ENCODE results near the gene CPLX4.

CPLX4 gene

DNA sequence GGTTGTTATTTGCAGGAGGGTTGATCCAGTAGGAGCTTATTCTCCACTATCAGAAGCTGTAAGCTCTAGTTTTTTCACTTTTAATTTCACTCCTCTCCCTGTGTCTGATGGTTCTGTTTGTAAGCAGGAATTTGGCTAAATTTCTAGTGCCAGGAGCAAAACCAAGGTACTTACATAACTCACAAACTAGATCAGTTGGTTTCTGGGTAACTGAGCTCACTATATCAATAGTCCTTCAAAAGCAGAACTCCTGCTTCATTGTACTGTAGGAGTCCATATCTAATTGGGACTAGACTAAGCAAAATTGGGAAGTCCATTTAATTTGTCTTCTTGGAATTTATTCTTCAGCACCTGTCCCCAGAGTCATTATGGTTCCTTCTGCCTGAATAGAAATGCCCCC, 25.1 kb downstream of the CPLX4 start:
- no peak for DNase-seq
- Mint-ChIP-seq H3K36me3 (ENCODE audit: low read depth) (no peaks in the 10 kb centered on the region), H3K4me3 (no peak overlapping the region), H3K4me1 (ENCODE audit: low read depth) (no peaks in the 10 kb centered on the region), H3K27ac (no peak overlapping the region), H3K9me3 (no peaks in the 10 kb centered on the region), H3K27me3 (peaks cover 49% of the 10 kb centered on the region)

DNA sequence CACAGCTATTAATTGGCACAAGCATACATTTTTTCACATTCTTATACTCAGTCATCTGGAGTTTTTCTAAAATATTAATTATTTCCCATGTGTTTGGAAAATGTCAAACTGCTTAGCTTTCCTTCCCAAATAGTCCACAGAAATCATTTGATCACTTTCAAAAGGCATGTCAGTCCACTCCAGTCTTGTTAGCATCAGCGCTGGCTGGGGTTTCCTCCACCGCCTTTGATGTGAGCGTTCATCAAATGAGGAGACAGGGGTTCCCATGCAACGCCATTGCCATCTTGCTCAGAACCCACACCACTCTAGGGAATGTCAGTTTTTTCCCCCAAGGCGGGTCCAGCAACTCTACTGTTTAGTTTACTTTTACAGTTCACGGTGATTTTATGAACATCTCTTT, 32.1 kb downstream of the CPLX4 start:
- H3K9me3 Mint-ChIP-seq, result no peaks in the 10 kb centered on the region
- no peaks in the 10 kb centered on the region for H3K36me3 Mint-ChIP-seq (ENCODE audit: low read depth)
- H3K27me3 Mint-ChIP-seq, result peaks cover 60% of the 10 kb centered on the region

DNA sequence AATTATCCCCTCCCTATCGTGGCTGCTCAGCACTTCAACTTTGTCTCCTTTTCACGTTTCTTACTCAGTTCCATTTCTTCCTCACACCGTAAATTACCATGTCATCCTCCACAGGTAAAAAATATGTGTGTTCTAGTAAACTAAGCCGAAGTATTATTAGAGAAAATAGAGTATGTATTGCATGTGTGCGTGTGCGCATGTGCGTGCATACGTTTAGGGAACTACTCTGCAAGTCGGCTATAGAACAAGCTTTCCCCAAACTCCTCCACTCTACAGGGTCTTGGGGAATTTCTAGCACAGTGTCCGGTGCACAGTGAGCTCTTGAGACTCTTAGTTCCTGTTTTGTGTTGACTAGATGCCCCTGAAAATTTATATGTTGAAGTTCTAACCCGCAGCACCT, 36.1 kb downstream of the CPLX4 start:
- H3K4me3 Mint-ChIP-seq, result no peak overlapping the region
- H3K27me3 Mint-ChIP-seq, result peaks cover 79% of the 10 kb centered on the region
- no peaks in the 10 kb centered on the region for H3K36me3 Mint-ChIP-seq (ENCODE audit: low read depth)
- no peak overlapping the region for H3K27ac Mint-ChIP-seq
- H3K9me3 Mint-ChIP-seq, result no peaks in the 10 kb centered on the region
- no peak for DNase-seq
- no peaks in the 10 kb centered on the region for H3K4me1 Mint-ChIP-seq (ENCODE audit: low read depth)

More for the DNA sequence above, 32.1 kb downstream of the CPLX4 start:
- H3K4me3 Mint-ChIP-seq, result no peak overlapping the region
- no peak overlapping the region for H3K27ac Mint-ChIP-seq
- no peaks in the 10 kb centered on the region for H3K4me1 Mint-ChIP-seq (ENCODE audit: low read depth)
- no peak for DNase-seq

DNA sequence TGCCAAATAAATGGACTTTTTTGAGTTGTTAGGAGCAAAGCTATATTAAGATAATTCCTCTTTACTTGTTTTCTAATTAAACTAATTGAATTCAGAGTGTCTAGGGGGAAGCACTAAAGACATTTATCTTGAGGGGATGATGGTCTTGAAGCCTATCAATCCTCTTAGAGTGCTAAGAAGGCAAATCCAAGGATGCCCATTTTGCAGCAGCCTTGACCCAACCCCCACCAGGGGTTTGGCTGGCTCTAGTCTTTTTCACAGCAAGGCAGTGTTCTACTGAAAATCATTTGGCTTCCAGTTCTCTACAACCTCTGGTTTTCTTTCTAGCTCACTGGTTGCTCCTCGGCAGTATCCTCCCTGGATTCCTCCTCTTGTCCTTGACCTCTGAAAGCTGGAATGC, 38.7 kb downstream of the CPLX4 start:
- H3K9me3 Mint-ChIP-seq, result no peaks in the 10 kb centered on the region
- peaks cover 80% of the 10 kb centered on the region for H3K27me3 Mint-ChIP-seq
- H3K27ac Mint-ChIP-seq, result no peak overlapping the region
- DNase-seq, result no peak
- no peak overlapping the region for H3K4me3 Mint-ChIP-seq
- peaks cover under 1% of the 10 kb centered on the region for H3K4me1 Mint-ChIP-seq (ENCODE audit: low read depth)
- H3K36me3 Mint-ChIP-seq (ENCODE audit: low read depth), result no peaks in the 10 kb centered on the region

DNA sequence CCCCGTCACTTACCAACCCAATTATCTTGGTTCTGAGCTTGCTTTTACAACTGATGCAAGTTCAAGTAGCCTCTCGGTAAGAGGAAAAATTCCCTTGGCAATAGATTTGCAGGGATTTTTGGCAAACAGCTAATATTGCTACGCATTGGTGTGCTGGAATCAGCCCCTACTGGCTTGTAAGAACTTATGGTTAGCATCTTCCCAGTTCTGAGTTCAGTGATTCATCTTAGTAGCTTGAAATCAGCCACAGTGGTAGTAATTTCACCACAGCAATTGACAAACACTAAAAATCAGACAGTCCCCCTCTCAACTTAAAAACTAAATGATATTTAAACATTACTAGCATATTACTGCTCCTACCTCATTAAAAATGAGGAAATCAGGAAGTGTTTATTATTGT, 39.3 kb downstream of the CPLX4 start:
- no peak overlapping the region for H3K27ac Mint-ChIP-seq
- no peaks in the 10 kb centered on the region for H3K9me3 Mint-ChIP-seq
- no peak overlapping the region for H3K4me3 Mint-ChIP-seq
- H3K27me3 Mint-ChIP-seq, result peaks cover 80% of the 10 kb centered on the region
- H3K36me3 Mint-ChIP-seq (ENCODE audit: low read depth), result no peaks in the 10 kb centered on the region
- no peak for DNase-seq
- peaks cover 2% of the 10 kb centered on the region for H3K4me1 Mint-ChIP-seq (ENCODE audit: low read depth)

DNA sequence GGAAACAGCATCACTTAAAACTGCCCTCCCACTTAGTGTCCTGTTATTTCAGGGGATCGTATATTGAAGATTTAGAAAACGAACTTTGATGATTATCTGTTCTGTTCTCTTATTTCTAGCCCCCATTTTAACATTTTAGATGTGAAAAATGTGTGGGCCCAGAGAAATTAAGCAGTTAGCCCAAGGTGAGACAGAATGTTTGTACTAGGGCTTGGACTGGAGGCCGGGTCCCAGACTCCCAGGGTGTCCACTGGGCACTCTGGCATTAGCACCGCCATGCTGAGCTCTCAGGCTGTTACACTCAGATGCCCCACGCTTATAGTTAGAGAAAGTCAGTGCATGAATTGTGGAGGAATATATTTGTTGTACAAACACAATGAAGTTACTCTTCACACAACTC, 39.7 kb downstream of the CPLX4 start:
- Mint-ChIP-seq H3K36me3 (ENCODE audit: low read depth) (no peaks in the 10 kb centered on the region), H3K4me1 (ENCODE audit: low read depth) (peaks cover 4% of the 10 kb centered on the region), H3K9me3 (no peaks in the 10 kb centered on the region), H3K27ac (no peak overlapping the region), H3K27me3 (peaks cover 81% of the 10 kb centered on the region), H3K4me3 (no peak overlapping the region)
- no peak for DNase-seq

DNA sequence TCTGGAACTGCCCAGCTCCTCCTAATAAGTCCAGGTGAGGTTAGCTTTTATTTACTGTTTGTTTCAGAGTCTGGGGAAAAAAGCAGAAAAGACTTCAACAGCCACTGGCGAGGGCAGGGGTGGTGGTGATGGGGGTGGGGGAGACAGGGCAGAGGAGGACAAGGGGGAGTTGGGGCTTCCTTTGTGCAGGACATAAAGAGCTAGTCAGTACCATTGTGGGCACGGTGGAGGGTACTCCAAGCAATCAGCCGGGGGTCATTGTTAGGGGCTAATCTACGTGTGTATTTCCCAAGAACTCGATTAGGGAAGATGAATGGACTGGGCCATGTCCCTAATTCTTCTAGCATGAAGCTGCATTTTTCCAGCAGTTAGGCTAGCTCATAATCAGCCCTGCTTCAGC, 42.4 kb downstream of the CPLX4 start:
- no peaks in the 10 kb centered on the region for H3K9me3 Mint-ChIP-seq
- DNase-seq, result no peak

DNA sequence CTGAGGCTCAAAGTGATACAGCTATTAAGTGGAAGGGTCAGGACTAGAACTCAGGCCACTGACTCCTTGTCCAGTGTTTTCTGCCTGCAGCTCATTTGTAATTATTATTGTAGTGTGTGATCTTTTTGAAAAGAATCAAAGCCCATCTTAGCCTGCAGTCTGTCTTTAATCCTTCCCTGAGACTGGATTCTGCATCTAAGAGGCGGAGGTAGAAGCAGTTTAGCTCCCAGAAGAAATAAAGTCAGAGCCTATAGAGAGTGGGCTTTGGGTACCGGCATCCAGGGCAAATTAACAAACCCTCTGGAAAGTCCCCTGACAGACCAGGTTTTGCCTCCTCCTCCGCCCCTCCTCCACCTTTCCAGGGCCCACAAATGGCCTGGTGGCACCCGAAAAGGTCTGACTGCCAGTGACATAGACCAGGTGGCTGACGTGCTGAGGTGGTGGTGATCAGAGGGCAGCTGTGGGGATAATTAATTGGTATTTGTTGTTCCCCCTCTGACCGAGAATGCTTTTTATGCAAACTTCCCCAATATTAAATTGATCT, 43.0 kb downstream of the CPLX4 start:
- no peak overlapping the region for H3K27ac Mint-ChIP-seq
- no peak for DNase-seq
- H3K36me3 Mint-ChIP-seq (ENCODE audit: low read depth), result no peaks in the 10 kb centered on the region
- no peak overlapping the region for H3K4me3 Mint-ChIP-seq
- H3K4me1 Mint-ChIP-seq (ENCODE audit: low read depth), result peaks cover 12% of the 10 kb centered on the region
- no peaks in the 10 kb centered on the region for H3K9me3 Mint-ChIP-seq
- peaks cover 78% of the 10 kb centered on the region for H3K27me3 Mint-ChIP-seq

More for the DNA sequence above, 42.4 kb downstream of the CPLX4 start:
- no peaks in the 10 kb centered on the region for H3K36me3 Mint-ChIP-seq (ENCODE audit: low read depth)
- H3K4me1 Mint-ChIP-seq (ENCODE audit: low read depth), result peaks cover 12% of the 10 kb centered on the region
- no peak overlapping the region for H3K4me3 Mint-ChIP-seq
- no peak overlapping the region for H3K27ac Mint-ChIP-seq
- H3K27me3 Mint-ChIP-seq, result peaks cover 78% of the 10 kb centered on the region

DNA sequence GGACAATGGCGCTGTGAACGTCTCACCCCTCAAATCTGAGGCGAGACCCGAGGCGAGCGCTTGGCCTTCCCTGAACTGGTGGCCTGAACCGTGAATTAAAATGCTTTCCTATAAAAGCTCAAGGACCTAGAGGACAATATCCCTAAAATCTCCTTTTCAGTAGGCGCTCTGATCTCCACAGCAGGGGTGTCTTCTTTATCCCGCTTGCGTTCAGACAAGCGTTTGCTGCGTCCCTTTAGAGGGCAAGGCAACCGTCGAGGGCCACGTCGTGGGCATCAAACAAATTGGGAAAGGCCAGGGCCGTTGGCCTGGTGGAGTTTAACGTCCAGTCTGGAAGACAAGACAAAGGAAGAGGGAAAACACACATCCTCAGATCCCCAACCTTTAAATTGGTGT, 43.9 kb downstream of the CPLX4 start:
- DNase-seq, result no peak
- Mint-ChIP-seq H3K4me1 (ENCODE audit: low read depth) (peaks cover 15% of the 10 kb centered on the region), H3K27ac (no peak overlapping the region), H3K36me3 (ENCODE audit: low read depth) (no peaks in the 10 kb centered on the region), H3K9me3 (no peaks in the 10 kb centered on the region), H3K27me3 (peaks cover 82% of the 10 kb centered on the region), H3K4me3 (no peak overlapping the region)

DNA sequence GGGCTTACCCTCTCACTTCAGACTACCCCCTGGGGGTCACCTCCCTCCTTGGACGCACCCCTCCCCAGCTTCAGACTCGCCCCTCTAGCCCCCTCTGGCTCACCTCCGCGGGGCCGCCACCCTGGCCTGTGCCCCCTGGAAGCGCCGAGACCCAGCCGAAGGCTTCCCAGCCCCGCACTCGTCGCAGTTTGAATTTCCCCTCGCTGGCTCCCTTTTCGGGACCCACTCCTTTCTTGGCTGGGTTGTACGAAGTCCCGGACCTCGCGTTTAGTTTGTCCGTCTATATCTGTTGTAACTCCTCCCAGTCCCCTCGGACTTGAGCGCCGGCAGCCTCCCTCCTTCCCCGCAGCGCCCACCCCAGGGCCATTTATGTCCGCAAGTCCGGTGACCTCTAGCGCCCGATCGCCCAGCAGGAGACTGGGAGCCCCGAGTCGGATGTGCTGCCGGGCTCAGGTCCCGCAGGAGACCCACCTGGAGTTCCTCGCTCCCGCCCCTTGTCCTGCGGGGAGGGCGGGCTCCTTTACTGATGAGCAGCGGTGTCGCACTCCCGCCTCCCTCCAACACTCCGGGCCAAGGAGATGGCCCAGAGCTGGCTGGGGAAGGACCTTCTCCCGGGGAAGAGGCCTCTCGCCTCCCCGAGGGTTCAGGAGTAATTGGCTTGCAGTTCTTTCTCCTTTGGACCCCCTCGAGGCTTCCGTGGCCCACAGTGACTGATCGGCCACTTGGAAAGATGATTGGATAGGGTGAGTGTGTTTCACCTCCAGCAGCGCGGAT, 44.5 kb downstream of the CPLX4 start:
- no peak for DNase-seq

DNA sequence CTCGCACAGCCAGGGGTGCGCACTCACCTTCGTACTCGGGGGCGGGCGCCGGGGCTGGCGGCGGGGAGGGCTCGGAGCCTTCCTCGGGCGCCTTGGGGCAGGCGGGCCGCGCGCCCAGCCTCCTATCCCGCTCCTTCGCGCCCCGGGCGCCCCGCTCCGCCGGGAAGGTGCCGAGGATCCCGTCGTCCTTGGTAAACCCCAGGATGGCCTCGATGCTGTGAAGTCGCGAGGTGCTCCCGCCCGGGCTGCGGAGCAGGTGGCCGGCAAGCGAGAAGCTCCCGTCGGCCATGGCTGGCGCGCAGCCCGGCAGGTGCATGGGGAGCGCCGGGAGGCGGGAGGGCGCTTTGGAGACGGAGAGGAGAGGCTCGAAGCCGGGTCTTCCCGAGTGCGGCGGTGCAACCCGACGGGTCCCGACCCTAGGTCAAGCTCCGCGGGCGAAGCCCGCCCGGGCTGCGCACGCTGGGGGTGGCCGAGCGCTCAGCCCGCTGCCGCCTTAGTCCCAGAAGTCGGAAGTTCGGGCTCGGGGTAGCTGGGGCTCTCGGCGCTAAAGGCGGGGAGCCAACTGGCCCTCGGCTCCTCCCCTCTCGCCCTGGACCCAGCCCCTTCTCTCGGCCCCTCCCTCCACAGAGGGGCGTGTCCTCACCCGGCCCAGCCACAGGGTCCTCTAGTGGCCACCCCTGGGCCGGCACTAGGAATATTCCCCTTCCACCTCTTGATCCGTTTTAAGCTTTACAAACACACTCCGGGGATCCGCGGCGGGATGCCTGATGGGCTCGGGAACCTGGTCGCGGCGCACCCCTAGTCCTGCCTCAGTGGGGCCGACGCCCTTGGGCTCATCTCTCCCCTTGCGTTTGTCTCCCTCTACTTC, 45.3 kb downstream of the CPLX4 start, which contains the start of gene RAX:
TSS of gene RAX (minus strand) at position 564 of the 868 bp plus-strand sequence. CDS start at position 316, 248 bp downstream.
- peak within 1 kb of the TSS; percentile 20 for H3K4me3 Mint-ChIP-seq
- H3K27me3 Mint-ChIP-seq, result peaks cover 82% of the 10 kb centered on the region
- H3K4me1 Mint-ChIP-seq (ENCODE audit: low read depth), result peaks cover 26% of the 10 kb centered on the region
- DNase-seq, result peak; percentile 54
- H3K36me3 Mint-ChIP-seq (ENCODE audit: low read depth), result no peaks in the 10 kb centered on the region
- H3K27ac Mint-ChIP-seq, result no peak within 1 kb of the TSS
- no peaks in the 10 kb centered on the region for H3K9me3 Mint-ChIP-seq

More for the DNA sequence above, 44.5 kb downstream of the CPLX4 start:
- peaks cover 81% of the 10 kb centered on the region for H3K27me3 Mint-ChIP-seq
- no peaks in the 10 kb centered on the region for H3K36me3 Mint-ChIP-seq (ENCODE audit: low read depth)
- H3K4me1 Mint-ChIP-seq (ENCODE audit: low read depth), result peaks cover 18% of the 10 kb centered on the region
- H3K27ac Mint-ChIP-seq, result no peak overlapping the region
- no peaks in the 10 kb centered on the region for H3K9me3 Mint-ChIP-seq
- peak overlapping the region; percentile 20 for H3K4me3 Mint-ChIP-seq

DNA sequence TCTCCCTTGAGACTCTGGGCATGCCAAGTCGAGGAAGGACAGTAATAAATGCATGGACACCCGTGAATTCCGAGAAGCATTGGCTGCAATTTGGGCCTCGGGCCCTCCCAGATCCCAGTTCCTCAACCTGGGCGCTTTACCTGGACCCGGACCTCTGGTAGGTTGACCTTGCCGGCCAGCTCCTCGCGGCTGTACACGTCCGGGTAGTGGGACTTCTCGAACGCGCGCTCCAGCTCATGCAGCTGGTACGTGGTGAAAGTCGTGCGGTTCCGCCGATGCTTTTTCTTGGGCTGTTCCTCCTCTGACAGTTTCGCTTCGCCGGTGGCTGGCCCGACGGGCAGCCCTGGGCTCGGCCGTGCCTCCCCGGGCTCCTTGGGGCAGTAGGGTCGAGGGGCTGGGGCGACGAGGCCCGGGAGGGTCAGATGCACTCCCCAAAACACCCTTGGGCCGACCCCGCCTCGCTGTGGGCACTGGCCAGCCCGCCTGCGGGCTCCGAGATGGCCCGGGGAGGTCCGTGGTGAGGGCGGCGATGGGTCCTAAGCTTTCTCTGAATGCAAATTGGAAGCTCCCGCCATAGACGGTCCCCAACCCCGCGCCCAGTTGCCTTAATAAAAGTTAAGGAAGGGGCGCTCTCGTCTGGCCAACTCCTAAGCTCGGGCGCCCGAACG, 46.1 kb downstream of the CPLX4 start:
- Mint-ChIP-seq H3K27ac (no peak overlapping the region), H3K4me1 (ENCODE audit: low read depth) (peaks cover 30% of the 10 kb centered on the region), H3K4me3 (no peak overlapping the region), H3K9me3 (no peaks in the 10 kb centered on the region), H3K27me3 (peaks cover 84% of the 10 kb centered on the region), H3K36me3 (ENCODE audit: low read depth) (no peaks in the 10 kb centered on the region)
- DNase-seq, result no peak

DNA sequence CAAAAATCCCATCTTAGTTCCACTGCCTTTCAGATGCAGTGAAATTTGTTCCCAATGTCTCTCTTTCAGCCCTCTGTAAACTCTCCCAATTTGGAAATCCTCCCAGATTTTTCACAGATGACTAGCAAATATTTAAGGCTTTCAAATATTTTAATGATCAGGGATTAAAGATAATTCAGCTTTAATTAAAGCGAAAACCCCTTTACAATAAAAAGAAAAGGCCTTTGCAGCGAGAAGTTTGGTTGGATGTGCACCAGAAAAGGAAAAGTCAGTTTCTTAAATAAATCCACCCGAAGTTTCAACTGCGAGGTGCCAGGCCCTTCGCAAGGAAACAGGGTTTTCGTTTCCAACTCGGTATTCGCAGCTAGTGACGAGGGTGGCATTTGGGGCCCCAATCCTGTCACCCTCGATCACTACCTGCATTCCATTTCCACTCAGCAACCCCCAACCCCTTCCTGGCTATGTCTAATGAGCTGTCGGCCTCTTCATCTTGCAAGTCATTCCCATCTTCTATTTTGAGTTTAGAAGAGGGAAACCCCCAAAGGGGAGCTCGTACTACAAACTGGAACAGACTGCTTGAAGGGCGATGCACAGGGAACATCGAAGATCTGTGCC, 46.7 kb downstream of the CPLX4 start:
- Mint-ChIP-seq H3K27me3 (peaks cover 87% of the 10 kb centered on the region), H3K27ac (no peak overlapping the region), H3K9me3 (no peaks in the 10 kb centered on the region), H3K4me3 (no peak overlapping the region), H3K36me3 (ENCODE audit: low read depth) (no peaks in the 10 kb centered on the region), H3K4me1 (ENCODE audit: low read depth) (peaks cover 30% of the 10 kb centered on the region)
- no peak for DNase-seq

DNA sequence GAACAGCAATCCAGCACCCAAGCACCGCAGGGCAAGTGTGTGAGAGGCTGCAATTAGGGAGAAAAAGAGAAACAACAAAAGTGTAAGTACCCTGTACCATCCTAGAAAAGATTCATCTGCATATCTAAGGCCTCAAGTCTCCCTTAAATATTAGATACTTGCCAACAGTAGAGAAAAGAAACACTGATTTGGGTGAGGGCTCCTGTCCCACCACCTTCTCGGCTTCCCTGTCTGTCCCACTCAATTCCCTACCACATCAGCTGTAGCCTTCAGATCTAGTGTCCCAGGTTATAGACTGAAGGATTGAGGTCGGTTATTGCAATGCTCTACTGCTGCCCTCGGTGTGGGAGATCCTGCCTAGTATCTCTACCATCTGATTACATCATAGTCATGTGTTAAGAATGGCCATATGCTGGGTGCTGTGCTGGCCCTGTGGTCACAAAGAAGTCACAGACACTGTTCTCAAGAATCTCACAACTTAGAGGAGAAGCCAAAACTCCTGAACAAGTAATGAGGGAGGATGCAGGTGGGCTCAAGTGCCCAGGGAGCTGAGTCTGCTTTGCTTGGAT, 47.7 kb downstream of the CPLX4 start:
- Mint-ChIP-seq H3K36me3 (ENCODE audit: low read depth) (no peaks in the 10 kb centered on the region), H3K9me3 (no peaks in the 10 kb centered on the region), H3K4me3 (no peak overlapping the region), H3K27ac (no peak overlapping the region), H3K27me3 (peaks cover 87% of the 10 kb centered on the region), H3K4me1 (ENCODE audit: low read depth) (peaks cover 33% of the 10 kb centered on the region)
- DNase-seq, result no peak
